ENCODE measurements around the gene MEIOC. TPM values are rescaled to one million over a fixed set of nuclear protein-coding genes. Genes with fewer than 3 reads are reported as not detected.
A peak's percentile ranks its signal among the peaks of the same experiment; 100 is the strongest.

MEIOC gene
- total and polyA plus RNA-seq, 2 of the 4 experiments (the other 2 are of a cell fraction) = 0.27 to 0.36 TPM

GRCh38 chr17:44688675-44689476, 32.6 kb downstream of the MEIOC start:
- H3K27me3 ChIP-seq (ENCODE audit: control insufficient read depth, insufficient read depth, low read length) = no peaks in the 10 kb centered on the region
- no TSS peak for BruUV-seq (replicated peaks)

More at GRCh38 chr17:44688675-44689476, 32.6 kb downstream of the MEIOC start:
- Histone ChIP-seq H2BK120ac (ENCODE audit: low read depth, low read length) (no peak overlapping the region), H2BK20ac (ENCODE audit: low read depth, low read length) (no peak overlapping the region), H3K4ac (ENCODE audit: low read depth, low read length) (peak overlapping the region; percentile 84), H3K36me3 (ENCODE audit: control insufficient read depth, insufficient read depth, low read length) (no peaks in the 10 kb centered on the region), H3K4me1 (ENCODE audit: control insufficient read depth, insufficient read depth, low read length) (0 out of 2 replicates have a peak, but pooled peaks cover 3% of the 10 kb centered on the region), H3K27ac (ENCODE audit: insufficient read depth, low read length) (peak overlapping the region; percentile 82), H3K56ac (ENCODE audit: extremely low read depth, insufficient read depth, low read length) (peak overlapping the region; percentile 71), H2BK15ac (ENCODE audit: low read depth, low read length) (no peak overlapping the region), H3K4me2 (ENCODE audit: low read depth, low read length) (peak overlapping the region; percentile 95), H4K20me1 (ENCODE audit: insufficient read depth, low read length) (no peaks in the 10 kb centered on the region), H3K14ac (replicated peaks; ENCODE audit: low read depth, low read length) (peak overlapping the region; percentile 93), H4K91ac (ENCODE audit: insufficient read depth, low read depth, low read length) (peak overlapping the region; percentile 84), H3K79me1 (ENCODE audit: low read depth in 1 of 2, low read length in 2 of 2) (peaks cover 15 to 45% of the 10 kb centered on the region in 2 experiments), H3K9ac (ENCODE audit: low read depth, low read length) (peak overlapping the region; percentile 90), H2BK5ac (ENCODE audit: low read depth, low read length, poor library complexity, severe bottlenecking) (peak overlapping the region; percentile 67), H3K4me3 (ENCODE audit: insufficient read depth, low read depth, low read length) (peak overlapping the region; percentile 89), H4K8ac (ENCODE audit: low read depth in 2 of 2, low read length in 2 of 2) (peak overlapping the region; percentile 88 to 96), H2AK5ac (ENCODE audit: low read depth, low read length) (peak overlapping the region; percentile 84; the same call in 1 of the 2 replicates), H3K9me3 (ENCODE audit: control insufficient read depth, insufficient read depth, low read length) (no peaks in the 10 kb centered on the region), H3K9me1 (ENCODE audit: insufficient read depth, low read length) (peaks cover 8% of the 10 kb centered on the region; the same call in 1 of the 2 replicates), H4K5ac (ENCODE audit: low read depth, low read length) (peak overlapping the region; percentile 93), H2AFZ (replicated peaks; ENCODE audit: low read length, poor library complexity) (peak overlapping the region; percentile 97), H3K18ac (ENCODE audit: low read depth, low read length) (peak overlapping the region; percentile 34; the same call in 1 of the 2 replicates), H3K23ac (ENCODE audit: low read depth, low read length) (peak overlapping the region; percentile 55), H2AK9ac (replicated peaks; ENCODE audit: low read depth, low read length, poor library complexity) (peak overlapping the region; percentile 89)
- ATAC-seq (ENCODE audit: low read depth) = no peak
- no peak for TF ChIP-seq ELK1 (IDR thresholded peaks at IDR 0.05; ENCODE audit: borderline replicate concordance, low read depth, low read length)
- TF ChIP-seq CHD1 (IDR thresholded peaks at IDR 0.05; ENCODE audit: low read depth, low read length) = no peak
- ChIA-PET POLR2A (ENCODE audit: unreplicated experiment) (no interaction called here), CTCF (interaction anchor here (0.6 kb wide), 1 partner anchor 125 kb away, joined by 4 read pairs; no protein-coding TSS in a partner anchor)
- DNase-seq = peak; percentile 38
- in situ Hi-C loops (cut with MboI; ENCODE audit: low sequenced_read_pairs) = no loop called here
- dilution Hi-C loops (cut with HindIII; ENCODE audit: low sequenced_read_pairs, unreplicated experiment) = no loop called here
- no CpG with 5 or more reads among the region's 13 CpGs for WGBS, 2 experiments (ENCODE audit: extremely low coverage in 2 of 2, insufficient read length in 1 of 2)
- intact Hi-C loops (cut with micrococcal nuclease) = no loop called here

Data from IMR-90 (cell line).